ENCODE measurements around the gene PRKAR1B.
"Not testable (repeated sequence)": the region's sequence is repeated elsewhere in the genome, so short reads cannot be mapped to it uniquely, and the experiment has no call there.

Gene PRKAR1B

GRCh38 chr7:556837-557557, 170.1 kb downstream of the PRKAR1B start:
- DNase-seq (ENCODE audit: low read depth) = no peak

GRCh38 chr7:556291-556826, 170.7 kb downstream of the PRKAR1B start:
- DNase-seq (ENCODE audit: low read depth) = no peak

DNA sequence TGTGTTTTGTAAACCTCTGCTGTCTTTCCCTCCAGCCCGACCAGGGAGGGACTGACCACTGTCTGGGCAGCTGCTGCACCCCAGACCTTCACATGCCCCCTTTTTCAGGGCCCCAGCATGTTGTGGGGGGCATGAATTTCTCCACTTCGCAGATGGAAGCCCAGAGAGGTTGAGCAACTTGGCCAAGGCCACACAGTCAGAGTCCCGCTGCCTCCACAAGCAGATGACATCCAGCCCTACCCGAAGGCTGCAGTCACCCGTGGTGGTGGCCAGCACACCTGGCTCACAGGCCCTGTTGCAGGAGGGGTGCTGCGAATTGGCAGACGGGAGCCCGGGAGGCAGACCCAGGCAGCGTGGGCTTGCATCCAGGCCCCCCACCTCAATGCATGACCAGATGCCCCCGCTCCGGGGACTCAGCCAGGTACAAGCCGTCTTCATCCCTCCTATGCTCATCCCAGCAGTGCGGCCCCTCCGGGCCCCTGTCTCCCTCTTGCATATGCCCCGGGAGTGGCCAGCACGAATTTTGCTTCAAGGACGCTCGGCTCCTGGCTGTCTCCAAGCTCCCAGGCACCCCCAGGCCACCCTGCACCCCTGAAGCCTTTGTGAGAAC, 171.4 kb downstream of the PRKAR1B start:
- no peak for DNase-seq (ENCODE audit: low read depth)

- no peak for DNase-seq (ENCODE audit: low read depth)
Measured at GRCh38 chr7:553636-554111, 173.4 kb downstream of the PRKAR1B start.

DNA sequence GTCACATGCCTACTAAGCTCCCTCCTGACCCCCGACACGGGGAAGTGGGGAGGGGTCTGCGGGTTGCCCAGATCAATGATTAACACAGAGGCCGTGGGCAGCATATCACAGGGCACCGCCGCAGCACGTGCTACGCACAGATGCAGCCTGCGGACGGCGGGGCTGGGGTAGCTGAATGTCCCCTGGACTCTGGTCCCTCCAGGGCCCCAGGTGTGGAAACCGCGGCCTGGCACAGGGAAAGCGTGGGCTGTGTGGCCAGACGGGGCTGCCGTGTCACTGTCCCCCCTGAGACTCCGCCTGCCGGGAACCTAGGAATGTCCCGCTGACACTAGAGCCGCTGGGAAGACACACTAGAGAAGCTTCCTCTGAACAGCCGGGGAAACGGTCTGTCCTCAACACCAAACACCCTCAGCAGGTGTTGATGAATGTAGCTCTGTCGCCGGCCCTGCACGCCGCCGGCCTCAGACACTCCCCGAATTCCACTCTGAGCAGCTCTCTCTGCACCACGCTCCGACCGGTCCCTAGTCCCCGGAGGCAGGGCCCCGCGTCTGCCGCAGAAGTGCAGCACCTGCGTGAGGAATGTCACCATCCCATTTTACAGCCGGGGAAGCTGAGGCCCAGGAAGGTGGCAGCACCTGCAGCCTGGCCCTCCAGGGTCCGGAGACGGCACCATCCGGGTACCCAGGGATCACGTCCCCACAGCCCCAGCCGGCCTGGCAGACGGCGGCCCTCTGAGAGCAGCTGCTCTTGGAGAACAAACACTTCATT, 174.0 kb downstream of the PRKAR1B start:
- DNase-seq (ENCODE audit: low read depth) = no peak

- DNase-seq (ENCODE audit: low read depth) = not testable (repeated sequence)
Measured at GRCh38 chr7:552151-552867, 174.8 kb downstream of the PRKAR1B start.

DNA sequence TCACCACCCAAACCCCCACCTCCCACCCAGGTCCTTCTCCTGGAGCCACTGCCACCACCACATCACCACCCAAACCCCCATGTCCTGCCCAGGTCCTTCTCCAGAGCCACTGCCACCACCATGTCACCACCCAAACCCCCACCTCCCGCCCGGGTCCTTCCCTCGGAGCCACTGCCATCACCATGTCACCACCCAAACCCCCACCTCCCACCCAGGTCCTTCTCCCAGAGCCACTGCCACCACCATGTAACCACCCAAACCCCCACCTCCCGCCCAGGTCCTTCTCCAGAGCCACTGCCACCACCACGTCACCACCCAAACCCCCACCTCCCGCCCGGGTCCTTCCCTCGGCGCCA, 175.5 kb downstream of the PRKAR1B start:
- DNase-seq (ENCODE audit: low read depth) = not testable (repeated sequence)

- DNase-seq (ENCODE audit: low read depth) = no peak
Measured at GRCh38 chr7:550881-551614, 176.0 kb downstream of the PRKAR1B start.

GRCh38 chr7:549891-550625, 177.0 kb downstream of the PRKAR1B start:
- DNase-seq (ENCODE audit: low read depth) = no peak

DNA sequence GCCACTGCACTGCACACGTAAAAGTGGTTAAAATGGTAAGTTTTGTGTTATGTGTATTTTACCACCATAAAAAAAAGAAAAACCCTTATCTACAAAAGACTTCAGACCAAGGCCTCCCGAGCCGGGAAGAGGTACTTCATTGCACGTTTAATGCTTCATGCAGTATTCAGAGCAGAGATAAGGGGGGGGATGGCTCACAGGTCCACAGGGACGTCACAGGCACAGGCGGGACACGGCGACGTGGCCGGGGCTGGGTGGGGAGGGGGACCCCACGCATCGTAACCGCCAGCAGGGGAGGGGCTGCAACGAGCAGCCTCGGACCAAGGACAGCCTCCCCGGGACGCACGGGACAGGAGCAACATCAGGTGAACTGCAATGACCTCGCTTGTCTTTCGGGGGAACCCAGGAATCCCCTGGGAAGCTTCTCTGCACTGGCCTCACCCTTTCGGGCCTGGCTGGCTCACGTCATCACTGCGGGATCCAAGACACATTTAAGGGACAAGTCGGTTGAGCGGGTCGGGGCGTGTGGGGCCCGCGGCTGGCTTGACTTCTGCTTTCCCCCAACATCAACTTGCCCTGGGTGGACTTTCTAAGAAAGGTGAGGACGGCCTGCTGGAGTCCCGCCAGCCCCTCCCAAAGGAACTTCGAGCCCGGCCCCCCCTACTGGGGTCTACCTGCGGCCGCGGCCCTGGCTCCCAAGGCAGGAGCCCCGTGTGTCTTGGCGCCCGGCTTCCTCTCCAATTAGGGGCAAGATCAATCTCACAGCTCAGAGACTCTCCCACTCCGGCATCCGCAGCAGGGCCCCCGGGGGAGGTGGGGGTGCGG, 177.8 kb downstream of the PRKAR1B start:
- DNase-seq (ENCODE audit: low read depth) = no peak

DNA sequence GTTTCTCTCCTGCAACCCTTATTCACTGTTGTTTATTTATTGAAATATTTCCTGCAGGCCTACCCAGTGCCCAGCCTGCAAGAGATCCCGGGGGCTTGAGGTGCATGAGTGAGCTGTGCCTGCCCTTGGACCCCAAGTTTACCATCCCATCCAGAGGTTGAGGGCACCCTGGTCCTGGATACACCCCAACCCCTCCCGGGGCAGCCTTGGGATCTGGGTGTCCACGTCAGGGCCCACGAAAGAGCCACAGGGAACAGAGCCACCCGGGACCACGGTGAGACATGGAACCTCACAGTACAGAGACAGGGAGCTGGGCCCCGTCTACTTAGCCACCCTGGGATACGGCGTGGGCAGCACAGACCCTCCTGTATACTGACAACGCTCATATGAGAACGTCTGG, 178.7 kb downstream of the PRKAR1B start:
- DNase-seq (ENCODE audit: low read depth) = no peak

DNA sequence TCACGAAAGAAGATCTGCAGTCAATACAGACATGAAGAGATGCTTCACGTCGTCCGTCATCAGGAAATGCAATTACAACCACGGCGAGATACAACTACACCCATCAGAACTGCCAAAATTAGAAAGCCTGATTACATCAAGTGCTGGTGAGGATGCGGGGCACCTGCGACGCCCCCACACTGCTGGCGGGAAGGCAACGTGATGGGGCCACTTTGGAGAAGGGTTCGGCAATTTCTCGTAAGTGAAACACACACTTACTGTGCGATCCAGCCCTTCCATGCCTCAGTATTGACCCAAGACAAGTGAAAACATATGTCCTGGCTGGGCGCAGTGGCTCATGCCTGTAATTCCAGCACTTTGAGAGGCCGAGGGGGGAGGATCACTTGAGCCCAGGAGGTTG, 181.6 kb downstream of the PRKAR1B start:
- DNase-seq (ENCODE audit: low read depth) = no peak

DNA sequence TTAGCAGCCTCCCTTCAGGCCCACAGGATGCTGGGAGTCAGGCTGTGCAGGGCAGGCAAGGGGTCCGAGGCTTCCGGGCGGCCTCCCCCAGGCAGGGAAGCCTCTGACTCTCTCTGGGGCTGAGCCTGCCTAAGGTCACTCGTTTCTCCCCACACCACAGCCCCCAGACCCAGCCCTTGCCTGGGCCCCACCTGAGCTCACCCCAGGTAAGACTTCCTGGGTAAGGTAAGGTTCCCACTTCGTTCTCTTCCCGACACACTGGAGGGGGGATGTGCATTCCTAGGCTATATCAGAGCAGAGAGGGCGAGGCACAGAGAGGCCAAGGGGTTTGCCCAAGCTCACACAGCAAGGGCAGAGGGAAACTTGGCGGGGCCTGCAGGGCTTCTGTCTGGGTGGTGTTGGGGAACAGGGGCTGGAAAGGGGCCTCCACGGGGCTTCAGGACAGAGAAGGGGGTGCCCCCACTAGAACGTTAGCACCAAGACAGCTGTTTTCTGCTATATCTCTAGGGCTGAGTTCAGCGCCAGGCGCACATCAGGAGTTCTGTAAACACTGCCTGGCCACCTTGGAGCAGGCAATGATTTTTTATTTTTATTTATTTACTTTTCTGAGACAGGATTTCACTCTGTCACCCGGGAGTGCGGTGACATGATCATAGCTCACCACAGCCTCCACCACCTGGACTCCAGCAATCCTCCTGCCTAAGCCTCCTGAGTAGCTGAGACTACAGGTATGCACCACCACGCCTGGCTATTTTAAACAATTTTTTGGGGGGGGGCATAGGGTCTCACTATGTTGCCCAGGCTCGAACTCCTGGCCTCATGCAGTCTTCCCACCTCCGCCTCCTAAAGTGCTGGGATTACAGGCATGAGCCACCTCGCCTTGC, 182.5 kb downstream of the PRKAR1B start:
- no peak for DNase-seq (ENCODE audit: low read depth)

GRCh38 chr7:543501-544337, 183.4 kb downstream of the PRKAR1B start:
- no peak for DNase-seq (ENCODE audit: low read depth)

DNA sequence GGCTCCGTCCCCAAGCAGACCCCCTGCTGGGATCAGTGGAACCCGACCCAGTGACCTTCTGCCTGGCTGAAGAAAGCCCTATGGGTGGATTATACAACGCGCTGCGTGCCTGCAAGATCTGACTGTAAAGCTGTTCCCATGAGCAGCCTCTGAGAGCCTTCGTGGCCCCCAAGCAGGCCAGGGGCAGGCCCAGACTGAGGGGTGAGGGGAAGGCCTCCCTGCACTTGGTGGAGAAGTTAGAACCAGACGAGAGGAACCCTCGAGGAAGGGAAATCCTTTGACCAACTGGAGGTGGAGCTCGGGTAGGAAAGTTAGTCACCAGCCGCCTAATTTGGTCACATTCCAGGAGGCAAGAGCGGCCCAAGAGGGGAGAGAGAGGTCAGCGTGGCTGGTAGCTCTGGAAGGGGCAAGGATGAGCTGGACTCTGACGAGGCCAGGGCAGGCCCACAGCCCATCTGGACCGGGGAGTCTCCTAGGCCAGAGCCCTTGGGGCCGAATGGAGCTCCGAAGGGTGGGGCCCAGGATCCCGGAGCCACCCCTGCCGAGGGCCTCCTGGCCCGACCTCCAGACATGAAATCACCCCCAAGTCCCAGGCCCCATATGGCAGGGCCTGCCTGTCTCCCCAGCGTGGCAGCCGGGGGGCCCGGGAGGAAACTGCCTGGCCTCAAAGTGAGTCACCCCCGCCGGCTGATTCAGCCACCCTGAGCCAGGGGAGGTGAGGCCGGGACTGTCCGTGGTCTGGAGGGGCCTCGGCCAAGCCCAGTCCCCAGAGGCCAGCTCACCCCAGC, 184.2 kb downstream of the PRKAR1B start:
- DNase-seq (ENCODE audit: low read depth) = no peak

DNA sequence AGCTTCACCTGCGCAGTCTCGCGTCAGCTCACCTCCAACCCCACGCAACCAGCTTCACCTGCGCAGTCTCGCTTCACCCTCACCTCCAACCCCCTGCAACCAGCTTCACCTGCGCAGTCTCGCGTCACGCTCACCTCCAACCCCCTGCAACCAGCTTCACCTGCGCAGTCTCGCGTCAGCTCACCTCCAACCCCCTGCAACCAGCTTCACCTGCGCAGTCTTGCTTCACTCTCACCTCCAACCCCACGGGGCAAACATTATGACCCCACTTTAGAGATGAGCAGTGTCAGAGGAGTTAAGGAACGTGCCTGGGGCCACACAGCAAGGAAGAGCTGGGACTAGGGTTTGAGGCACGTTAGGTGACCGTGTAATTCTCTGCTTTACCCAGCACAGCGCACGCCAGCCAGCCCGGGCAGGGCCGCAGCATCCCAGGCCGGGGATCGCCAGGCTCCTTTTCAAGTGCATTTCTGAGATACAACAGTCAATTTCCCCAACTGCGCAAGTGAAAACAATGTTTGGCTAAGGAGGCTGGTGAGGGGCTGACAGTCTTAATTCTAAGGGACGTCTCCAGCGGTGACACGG, 184.9 kb downstream of the PRKAR1B start:
- DNase-seq (ENCODE audit: low read depth) = no peak

GRCh38 chr7:541661-542060, 185.4 kb downstream of the PRKAR1B start:
- no peak for DNase-seq (ENCODE audit: low read depth)
